Esophagus (tissue), 2 donors: Measurements from ENCODE around the gene ATP6V0C. TPM values are rescaled to one million over a fixed set of nuclear protein-coding genes. Genes with fewer than 3 reads are reported as not detected.
A peak's percentile ranks its signal among the peaks of the same experiment; 100 is the strongest.

Experiments
- H3K27ac ChIP-seq, 2 donors: one replicate each; pipeline ENCODE4 v1.5.1; 2013; ENCODE audit warnings: low read depth in 2 of 2, mild to moderate bottlenecking in 2 of 2, inconsistent platforms in 1 of 2, low read length in 1 of 2, moderate library complexity in 1 of 2
- H3K27me3 ChIP-seq, 2 donors: one replicate each; pipeline ENCODE4 v1.6.1; 2013; ENCODE audit warnings: low read length in 2 of 2, control low read depth in 1 of 2, mild to moderate bottlenecking in 1 of 2; ENCODE audit not compliant: insufficient read depth in 2 of 2, control insufficient read depth in 1 of 2
- H3K36me3 ChIP-seq, 2 donors: one replicate each; pipeline ENCODE4 v1.6.1; 2013; ENCODE audit warnings: low read length in 1 of 2; ENCODE audit not compliant: control insufficient read depth in 2 of 2, insufficient read depth in 2 of 2
- H3K4me1 ChIP-seq, 2 donors: one replicate each; pipeline ENCODE4 v1.6.1; 2013; ENCODE audit warnings: low read length in 1 of 2; ENCODE audit not compliant: control insufficient read depth in 2 of 2, insufficient read depth in 2 of 2
- H3K4me3 ChIP-seq, 2 donors: one replicate each; pipeline ENCODE4 v1.5.1; 2013; ENCODE audit warnings: low read length in 2 of 2, mild to moderate bottlenecking in 2 of 2, low read depth in 1 of 2, moderate library complexity in 1 of 2
- H3K9me3 ChIP-seq, 2 donors: one replicate each; pipeline ENCODE4 v1.6.1; 2013; ENCODE audit warnings: mild to moderate bottlenecking in 2 of 2, low read depth in 1 of 2, low read length in 1 of 2, moderate library complexity in 1 of 2; ENCODE audit not compliant: control insufficient read depth in 2 of 2, insufficient read depth in 1 of 2
- WGBS, 2 donors: extraction: QIAGEN DNeasy Blood & Tissue Kit; methylation state at CpG; one replicate each; pipeline ENCODE4 v1.1.7; 2013; 5-methylcytosine and 5-hydroxymethylcytosine counted together
- polyA plus RNA-seq, 2 donors: library from polyadenylated mRNA; stranded (reverse); fragments of 200-250 nt; gene quantifications; one replicate each; pipeline ENCODE4 v1.2.3, GENCODE V29; 2013
- donor health status: healthy with polysubstance abuse.
- donor health status: Bipolar disorder and iron deficiency.

Gene ATP6V0C
- polyA plus RNA-seq = 100 to 1,000 TPM; 196 to 214 TPM

DNA sequence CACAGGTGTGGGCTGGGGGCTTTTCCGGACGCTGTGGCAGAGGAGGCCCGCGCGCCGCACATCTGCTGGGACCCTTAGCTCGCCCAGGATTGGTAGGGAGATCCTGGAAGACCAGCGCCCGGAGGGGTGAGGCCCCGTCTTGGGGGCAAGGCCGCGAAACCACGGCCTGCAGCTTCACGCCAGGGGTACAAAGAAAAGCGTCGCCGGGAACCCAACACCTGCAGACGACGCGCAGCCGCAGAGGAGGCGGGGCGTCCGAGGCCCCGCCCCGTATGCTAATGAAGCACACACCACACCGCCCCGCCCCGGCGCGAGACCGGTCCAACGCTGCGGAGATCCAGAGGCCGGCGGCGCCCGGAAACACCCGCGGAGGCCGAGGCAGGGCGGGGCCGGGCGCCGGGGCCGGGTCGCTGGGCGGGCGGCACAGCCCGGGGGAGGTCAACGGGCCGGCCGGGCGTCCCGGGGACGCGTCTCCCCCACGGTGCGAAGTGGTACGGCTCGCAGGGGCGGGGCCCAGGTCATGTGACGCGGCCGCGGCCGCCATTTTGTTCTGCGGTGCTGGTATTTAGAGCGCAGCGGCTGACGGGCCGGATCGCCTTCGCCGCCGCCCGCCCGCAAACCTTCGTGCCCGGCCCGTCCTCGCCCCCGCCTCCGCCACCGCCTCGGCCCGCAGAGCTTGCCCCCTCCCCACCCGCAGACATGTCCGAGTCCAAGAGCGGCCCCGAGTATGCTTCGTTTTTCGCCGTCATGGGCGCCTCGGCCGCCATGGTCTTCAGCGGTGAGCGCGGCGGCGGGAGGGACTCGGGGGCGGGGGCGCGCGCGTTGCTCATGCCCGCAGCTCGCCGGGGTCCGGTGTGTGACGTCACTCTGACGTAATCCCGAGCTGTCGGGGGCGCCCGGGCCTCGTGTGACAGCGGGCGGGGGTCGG lies at the start of gene ATP6V0C:
Gene ATP6V0C (plus strand): TSS at position 548 of the 928 bp plus-strand sequence. CDS start 152 bp downstream, at position 700.
- Histone ChIP-seq H3K27me3 (no peaks in the 10 kb centered on the region), H3K4me3 (peak within 1 kb of the TSS; percentile 90 to 92), H3K27ac (peak within 1 kb of the TSS; percentile 98 to 99), H3K4me1 (peaks cover 12 to 42% of the 10 kb centered on the region in 2 donors), H3K9me3 (no peaks in the 10 kb centered on the region), H3K36me3 (peaks cover 0 to 4% of the 10 kb centered on the region in 2 donors)
- WGBS, 2 donors = 1% methylated on average over 101 to 122 of the region's 122 CpGs

GRCh38 chr16:2464333-2464732 lies 49.4 kb upstream of the ATP6V0C start:
- WGBS, 2 donors = 76 to 87% methylated on average over 12 of the region's 12 CpGs

GRCh38 chr16:2465653-2466415 lies 47.9 kb upstream of the ATP6V0C start:
- H3K27ac ChIP-seq = no peak overlapping the region
- H3K4me1 ChIP-seq = peaks cover 6 to 11% of the 10 kb centered on the region in 2 donors
- no peak overlapping the region for H3K4me3 ChIP-seq
- H3K36me3 ChIP-seq = no peaks in the 10 kb centered on the region
- WGBS, 2 donors = 86% methylated on average over 12 of the region's 12 CpGs
- no peaks in the 10 kb centered on the region for H3K9me3 ChIP-seq
- H3K27me3 ChIP-seq = no peaks in the 10 kb centered on the region

More at GRCh38 chr16:2464333-2464732, 49.4 kb upstream of the ATP6V0C start:
- Histone ChIP-seq H3K27ac (no peak overlapping the region), H3K4me3 (no peak overlapping the region), H3K27me3 (no peaks in the 10 kb centered on the region), H3K9me3 (no peaks in the 10 kb centered on the region), H3K36me3 (no peaks in the 10 kb centered on the region), H3K4me1 (peaks cover 13 to 16% of the 10 kb centered on the region in 2 donors)

- Histone ChIP-seq H3K36me3 (no peaks in the 10 kb centered on the region), H3K4me1 (peaks cover 10 to 17% of the 10 kb centered on the region in 2 donors), H3K9me3 (no peaks in the 10 kb centered on the region), H3K27ac (no peak overlapping the region), H3K4me3 (no peak overlapping the region), H3K27me3 (peaks cover 0 to 3% of the 10 kb centered on the region in 2 donors)
- 72 to 74% methylated on average over 29 of the region's 29 CpGs for WGBS, 2 donors
Measured at GRCh38 chr16:2466667-2467527, 46.9 kb upstream of the ATP6V0C start.

DNA sequence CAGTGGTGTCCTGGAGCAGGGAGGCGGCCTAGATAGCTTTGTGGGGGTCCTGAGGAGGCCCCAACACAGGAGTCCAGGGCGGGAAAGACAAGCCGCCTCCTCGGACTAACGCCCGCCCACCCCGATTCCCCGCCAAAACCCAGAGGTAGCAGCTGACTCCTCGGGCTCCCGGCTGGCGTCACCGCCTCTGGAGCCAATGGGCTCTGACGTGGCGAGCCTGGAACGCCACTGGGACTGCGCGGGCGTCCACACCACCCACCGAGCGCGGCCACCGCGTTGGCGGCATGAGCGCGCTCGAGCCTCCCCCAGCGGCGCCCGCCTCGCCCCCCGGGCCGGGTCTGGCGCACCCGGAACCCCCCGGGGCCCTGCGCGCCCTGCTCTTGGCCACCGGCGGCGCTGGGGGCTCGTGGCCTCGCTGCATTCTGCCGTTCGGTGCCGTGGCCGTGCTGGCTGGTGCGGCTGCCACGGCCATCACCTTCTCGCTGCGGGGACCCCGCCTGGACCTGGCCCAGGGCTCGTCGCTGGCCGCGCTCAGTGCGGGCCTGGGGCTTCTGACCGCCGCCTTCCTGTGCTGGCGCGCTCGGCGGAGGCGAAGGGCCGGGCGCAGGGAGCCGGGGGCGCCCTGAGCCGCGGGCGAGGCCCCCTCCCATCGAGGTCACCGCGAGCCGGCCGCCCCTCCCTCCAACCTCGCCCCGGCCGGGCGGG lies 46.1 kb upstream of the ATP6V0C start:
- Histone ChIP-seq H3K4me3 (peak overlapping the region; percentile 33 to 51), H3K9me3 (no peaks in the 10 kb centered on the region), H3K36me3 (no peaks in the 10 kb centered on the region), H3K4me1 (peaks cover 10 to 22% of the 10 kb centered on the region in 2 donors), H3K27ac (no peak overlapping the region), H3K27me3 (peaks cover 0 to 4% of the 10 kb centered on the region in 2 donors)
- WGBS, 2 donors = 1% methylated on average over 66 to 80 of the region's 80 CpGs

GRCh38 chr16:2468233-2468724 lies 45.5 kb upstream of the ATP6V0C start:
- peaks cover 0 to 4% of the 10 kb centered on the region in 2 donors for H3K27me3 ChIP-seq
- H3K27ac ChIP-seq = no peak overlapping the region
- peaks cover 10 to 23% of the 10 kb centered on the region in 2 donors for H3K4me1 ChIP-seq
- peak overlapping the region; percentile 33 to 51 for H3K4me3 ChIP-seq
- no peaks in the 10 kb centered on the region for H3K36me3 ChIP-seq
- no peaks in the 10 kb centered on the region for H3K9me3 ChIP-seq
- WGBS, 2 donors = 1% methylated on average over 35 to 38 of the region's 38 CpGs

DNA sequence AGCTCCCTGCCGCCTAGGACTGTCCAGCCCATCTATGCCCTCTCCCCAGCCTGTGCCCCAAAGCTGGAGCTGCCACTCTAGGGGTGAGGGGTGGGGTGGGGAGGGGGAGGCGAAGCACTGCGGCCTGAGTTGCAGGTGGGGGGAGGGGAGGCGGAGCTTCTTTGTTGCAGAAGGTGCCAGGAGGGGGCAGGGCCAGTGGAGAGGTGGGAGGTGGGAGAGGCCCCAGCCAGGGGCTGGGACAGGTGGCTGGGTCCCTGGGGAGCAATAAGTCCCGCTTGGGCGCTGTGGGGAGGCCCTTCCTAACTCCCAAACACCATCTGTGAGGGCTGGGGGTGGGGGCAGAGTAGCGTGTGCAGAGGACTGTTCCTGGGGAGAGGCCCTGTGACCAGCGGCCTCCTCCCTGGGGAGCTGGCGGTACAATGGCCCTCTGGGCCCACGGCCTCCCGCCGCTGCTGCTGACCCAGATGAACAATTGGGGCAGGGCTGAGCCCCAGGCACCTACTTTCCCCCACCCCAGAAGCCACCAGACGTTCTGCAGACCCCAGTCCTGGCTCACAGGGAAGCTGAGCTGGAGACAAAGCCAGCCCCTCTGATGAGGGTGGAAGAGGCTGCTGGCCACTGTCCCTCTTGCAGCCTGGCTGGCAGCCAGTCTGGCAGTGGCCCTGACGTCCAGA lies 44.9 kb upstream of the ATP6V0C start:
- Histone ChIP-seq H3K9me3 (no peaks in the 10 kb centered on the region), H3K27ac (no peak overlapping the region), H3K36me3 (no peaks in the 10 kb centered on the region), H3K4me1 (peaks cover 10 to 27% of the 10 kb centered on the region in 2 donors), H3K4me3 (peak overlapping the region in 1 of 2 donors; percentile 33), H3K27me3 (peaks cover 0 to 4% of the 10 kb centered on the region in 2 donors)
- WGBS, 2 donors = 15 to 21% methylated on average over 13 to 14 of the region's 14 CpGs
